ENCODE results near the gene RBP3. TPM values are rescaled to one million over a fixed set of nuclear protein-coding genes. Genes with fewer than 3 reads are reported as not detected.

RBP3 gene
- polyA plus RNA-seq, 1 donor (not counting 4 experiments of a cell fraction or from before 2014, with no cell fraction given): not detected

GRCh38 chr10:47348661-47349470, 703 bp downstream of the RBP3 start:
- Histone ChIP-seq H3K27ac (ENCODE audit: control insufficient read depth, insufficient read depth, low read length) (no peak overlapping the region), H3K4me3 (ENCODE audit: control insufficient read depth in 2 of 3, extremely low read depth in 1 of 3, insufficient read depth in 2 of 3, low read depth in 1 of 3, low read length in 3 of 3) (no peak overlapping the region), H3K4me1 (ENCODE audit: control insufficient read depth, extremely low read depth, insufficient read depth, low read length) (no peaks in the 10 kb centered on the region), H3K9ac (ENCODE audit: control insufficient read depth, extremely low read depth, insufficient read depth, low read length) (no peak overlapping the region), H3K36me3 (ENCODE audit: control insufficient read depth in 2 of 2, extremely low read depth in 1 of 2, insufficient read depth in 2 of 2, low read length in 2 of 2) (no peaks in the 10 kb centered on the region), H2AFZ (ENCODE audit: control insufficient read depth, low read length) (no peak overlapping the region), H3K9me1 (ENCODE audit: control insufficient read depth, extremely low read depth, insufficient read depth, low read length) (no peaks in the 10 kb centered on the region), H3K9me3 (ENCODE audit: control insufficient read depth, low read depth, low read length) (no peaks in the 10 kb centered on the region), H3K4me2 (ENCODE audit: control insufficient read depth, extremely low read depth, insufficient read depth, low read depth, low read length) (no peak overlapping the region), H4K20me1 (ENCODE audit: control insufficient read depth, extremely low read depth, insufficient read depth, low read length) (no peaks in the 10 kb centered on the region), H3K27me3 (ENCODE audit: control insufficient read depth, extremely low read depth, insufficient read depth, low read length) (no peaks in the 10 kb centered on the region), H3K79me2 (ENCODE audit: control insufficient read depth, insufficient read depth, low read length) (no peaks in the 10 kb centered on the region)
- TF ChIP-seq EZH2 (IDR thresholded peaks at IDR 0.05; ENCODE audit: low read length): no peak
- no peak for TF ChIP-seq CTCF (optimal IDR thresholded peaks at IDR 0.05 in 1 of 3, IDR thresholded peaks at IDR 0.05 in 1 of 3, conservative IDR thresholded peaks at IDR 0.05 in 1 of 3; ENCODE audit: extremely low read depth in 1 of 3, insufficient read depth in 2 of 3, low read length in 3 of 3)
- no peak for DNase-seq (ENCODE audit: low read depth, low spot score)
- dilution Hi-C loops (cut with MboI; ENCODE audit: extremely low pct_ligation_motif_present, low sequenced_read_pairs): no loop called here
- no peak for FAIRE-seq

GRCh38 chr10:47349516-47349915, 1.4 kb downstream of the RBP3 start:
- Histone ChIP-seq H3K4me2 (ENCODE audit: control insufficient read depth, extremely low read depth, insufficient read depth, low read depth, low read length) (no peak overlapping the region), H2AFZ (ENCODE audit: control insufficient read depth, low read length) (no peak overlapping the region), H3K4me1 (ENCODE audit: control insufficient read depth, extremely low read depth, insufficient read depth, low read length) (no peaks in the 10 kb centered on the region), H3K4me3 (ENCODE audit: control insufficient read depth in 2 of 3, extremely low read depth in 1 of 3, insufficient read depth in 2 of 3, low read depth in 1 of 3, low read length in 3 of 3) (no peak overlapping the region), H3K9ac (ENCODE audit: control insufficient read depth, extremely low read depth, insufficient read depth, low read length) (no peak overlapping the region), H3K27ac (ENCODE audit: control insufficient read depth, insufficient read depth, low read length) (no peak overlapping the region), H3K9me1 (ENCODE audit: control insufficient read depth, extremely low read depth, insufficient read depth, low read length) (no peaks in the 10 kb centered on the region), H3K27me3 (ENCODE audit: control insufficient read depth, extremely low read depth, insufficient read depth, low read length) (no peaks in the 10 kb centered on the region), H3K9me3 (ENCODE audit: control insufficient read depth, low read depth, low read length) (no peaks in the 10 kb centered on the region), H3K36me3 (ENCODE audit: control insufficient read depth in 2 of 2, extremely low read depth in 1 of 2, insufficient read depth in 2 of 2, low read length in 2 of 2) (no peaks in the 10 kb centered on the region), H4K20me1 (ENCODE audit: control insufficient read depth, extremely low read depth, insufficient read depth, low read length) (no peaks in the 10 kb centered on the region), H3K79me2 (ENCODE audit: control insufficient read depth, insufficient read depth, low read length) (no peaks in the 10 kb centered on the region)
- FAIRE-seq (no peak), DNase-seq (ENCODE audit: low read depth, low spot score) (no peak)
- dilution Hi-C loops (cut with MboI; ENCODE audit: extremely low pct_ligation_motif_present, low sequenced_read_pairs): no loop called here
- TF ChIP-seq EZH2 (IDR thresholded peaks at IDR 0.05; ENCODE audit: low read length): no peak
- TF ChIP-seq CTCF (optimal IDR thresholded peaks at IDR 0.05 in 1 of 3, IDR thresholded peaks at IDR 0.05 in 1 of 3, conservative IDR thresholded peaks at IDR 0.05 in 1 of 3; ENCODE audit: extremely low read depth in 1 of 3, insufficient read depth in 2 of 3, low read length in 3 of 3): no peak

Measured in keratinocyte (primary cell).